Measurements from ENCODE around the gene TMEM255B.

Gene TMEM255B

GRCh38 chr13:113758651-113759524 lies at the start of gene TMEM255B:
TMEM255B (plus strand) TSS chr13:113759226; CDS start chr13:113759270, 44 bp downstream.
- DNase-seq, result peak; percentile 89

GRCh38 chr13:113722921-113723320 lies 36.1 kb upstream of the TMEM255B start:
- no peak for DNase-seq

GRCh38 chr13:113723410-113724015 lies 35.5 kb upstream of the TMEM255B start:
- no peak for DNase-seq

DNA sequence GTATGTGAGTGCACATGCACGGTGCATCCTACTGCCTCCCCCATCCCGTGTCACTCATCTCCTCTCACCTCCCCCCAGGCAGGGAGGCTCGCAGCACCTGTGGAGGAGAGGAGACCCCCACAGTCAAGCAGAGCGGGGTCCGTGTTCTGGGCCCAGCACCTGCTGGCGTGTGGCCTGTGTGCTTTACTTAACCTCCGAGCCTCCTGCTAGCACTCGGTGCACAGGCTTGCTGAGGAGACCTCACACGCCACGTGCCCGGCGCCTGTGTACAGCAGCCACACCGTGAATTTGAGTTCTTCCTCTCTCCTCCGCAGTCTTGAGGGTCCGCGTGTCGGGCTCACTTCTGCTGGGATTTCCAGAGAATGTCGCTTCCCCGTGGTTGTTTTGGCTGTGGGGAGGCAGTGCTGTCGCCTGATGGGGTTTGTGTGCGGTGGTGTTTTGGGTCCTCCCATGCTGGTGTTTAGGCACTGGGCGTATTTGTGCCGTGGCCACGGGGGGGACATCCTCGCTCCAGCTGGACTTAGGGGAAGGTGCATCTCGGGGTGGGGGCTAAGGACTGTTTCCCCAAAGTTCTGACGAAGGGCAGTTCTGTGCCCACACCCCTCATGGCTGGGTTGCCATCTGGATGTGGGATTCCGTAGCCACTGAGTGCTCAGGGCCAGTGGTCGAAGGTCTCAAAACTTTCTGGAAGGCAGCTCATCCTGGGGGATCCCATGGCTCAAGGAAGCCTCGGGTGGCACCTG lies 34.8 kb upstream of the TMEM255B start:
- DNase-seq, result no peak

DNA sequence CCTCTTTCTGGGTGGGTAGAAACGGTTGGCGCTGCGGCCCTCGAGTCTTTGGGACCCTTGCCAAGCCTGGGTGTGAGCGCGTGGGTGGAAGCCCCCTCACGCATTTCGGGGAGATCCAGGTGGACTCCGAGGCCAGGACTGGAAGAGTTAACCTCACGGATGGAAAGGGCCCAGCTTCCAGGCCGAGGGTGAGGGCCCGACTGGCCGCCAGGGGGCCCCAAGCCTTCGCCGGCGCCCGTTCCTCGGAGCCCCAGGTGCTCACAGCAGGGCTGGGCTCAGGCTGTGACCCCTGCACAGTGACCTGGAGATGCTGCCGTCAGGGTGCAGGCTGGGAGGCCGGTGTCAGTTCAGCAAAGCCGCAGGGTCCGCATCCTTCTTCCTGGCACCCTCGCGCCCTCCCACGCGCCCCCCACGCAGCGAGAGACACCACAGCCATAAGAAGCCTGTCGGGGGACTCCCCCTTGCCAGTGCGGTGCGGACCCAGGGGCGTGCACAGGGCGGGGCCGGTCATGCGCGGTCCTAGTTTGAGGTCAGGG lies 34.2 kb upstream of the TMEM255B start:
- DNase-seq, result peak; percentile 95

DNA sequence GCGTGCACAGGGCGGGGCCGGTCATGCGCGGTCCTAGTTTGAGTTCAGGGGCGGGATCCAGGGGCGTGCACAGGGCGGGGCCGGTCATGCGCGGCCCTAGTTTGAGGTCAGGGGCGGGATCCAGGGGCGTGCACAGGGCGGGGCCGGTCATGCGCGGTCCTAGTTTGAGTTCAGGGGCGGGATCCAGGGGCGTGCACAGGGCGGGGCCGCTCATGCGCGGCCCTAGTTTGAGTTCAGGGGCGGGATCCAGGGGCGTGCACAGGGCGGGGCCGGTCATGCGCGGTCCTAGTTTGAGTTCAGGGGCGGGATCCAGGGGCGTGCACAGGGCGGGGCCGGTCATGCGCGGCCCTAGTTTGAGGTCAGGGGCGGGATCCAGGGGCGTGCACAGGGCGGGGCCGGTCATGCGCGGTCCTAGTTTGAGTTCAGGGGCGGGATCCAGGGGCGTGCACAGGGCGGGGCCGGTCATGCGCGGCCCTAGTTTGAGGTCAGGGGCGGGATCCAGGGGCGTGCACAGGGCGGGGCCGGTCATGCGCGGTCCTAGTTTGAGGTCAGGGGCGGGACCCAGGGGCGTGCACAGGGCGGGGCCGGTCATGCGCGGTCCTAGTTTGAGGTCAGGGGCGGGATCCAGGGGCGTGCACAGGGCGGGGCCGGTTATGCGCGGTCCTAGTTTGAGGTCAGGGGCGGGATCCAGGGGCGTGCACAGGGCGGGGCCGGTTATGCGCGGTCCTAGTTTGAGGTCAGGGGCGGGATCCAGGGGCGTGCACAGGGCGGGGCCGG lies 33.5 kb upstream of the TMEM255B start:
- peak; percentile 86 for DNase-seq

GRCh38 chr13:113726106-113726821 lies 32.8 kb upstream of the TMEM255B start:
- DNase-seq, result peak; percentile 79

- DNase-seq, result no peak
Observed at GRCh38 chr13:113726961-113727411, 32.0 kb upstream of the TMEM255B start.

DNA sequence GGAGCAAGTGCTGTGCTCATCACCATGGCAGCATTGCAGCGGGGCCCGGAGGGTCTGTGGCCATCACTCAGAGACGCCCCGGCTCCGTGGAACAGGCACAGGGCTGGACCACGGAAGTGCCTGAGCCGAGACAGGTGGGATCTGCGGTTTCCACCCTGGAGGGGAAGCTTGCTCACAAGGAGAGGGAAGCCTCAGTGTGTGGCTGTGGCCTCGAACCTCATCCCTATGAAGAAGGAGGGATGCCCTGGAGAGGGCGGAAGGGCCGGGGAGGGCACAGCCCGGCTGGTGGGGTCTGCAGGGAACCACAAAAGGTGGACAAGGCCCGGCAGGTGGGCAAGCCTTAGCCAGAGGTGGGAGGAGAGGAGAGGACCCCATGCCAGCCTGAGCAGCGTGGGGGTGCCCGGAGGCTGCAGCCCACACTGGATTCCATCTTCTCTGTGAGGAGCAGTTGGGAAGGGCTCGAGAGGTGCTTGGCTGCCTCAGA lies 30.4 kb upstream of the TMEM255B start:
- DNase-seq, result no peak

DNA sequence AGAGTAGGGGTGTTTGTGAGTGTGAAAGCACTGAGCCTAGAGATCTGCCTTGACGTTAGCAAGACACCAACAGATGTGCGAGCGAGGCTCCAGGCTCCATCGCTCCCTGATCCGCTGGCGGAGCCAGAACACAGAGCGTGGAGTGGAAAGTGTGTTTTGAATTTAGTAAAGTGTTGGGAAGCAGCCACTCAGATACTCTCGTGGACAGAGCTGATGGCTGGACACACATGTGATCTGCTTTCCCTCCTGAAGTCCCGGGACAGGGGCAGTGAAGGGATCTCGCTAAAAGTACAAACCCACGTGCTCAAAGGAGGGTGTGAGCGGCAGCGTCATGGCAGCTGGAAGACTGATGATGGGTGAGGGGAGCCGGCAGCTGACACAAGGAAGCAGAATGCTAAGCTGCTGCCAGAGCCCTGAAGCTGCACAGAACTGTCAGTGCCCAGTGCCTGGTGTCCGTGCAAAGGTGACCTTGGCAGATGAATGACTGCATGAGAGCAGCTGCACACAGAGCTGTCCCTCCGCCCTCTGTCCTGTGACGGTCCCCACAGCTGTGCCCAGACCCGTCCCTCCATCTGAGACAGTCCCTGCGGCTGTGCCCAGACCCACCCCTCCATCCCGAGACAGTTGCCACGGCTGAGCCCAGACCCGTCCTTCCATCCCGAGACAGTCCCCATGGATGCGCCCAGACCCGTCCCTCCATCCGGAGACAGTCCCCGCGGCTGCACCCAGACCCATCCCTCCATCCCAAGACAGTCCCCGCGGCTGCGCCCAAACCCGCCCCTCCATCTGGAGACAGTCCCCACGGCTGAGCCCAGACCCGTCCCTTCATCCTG lies 29.6 kb upstream of the TMEM255B start:
- no peak for DNase-seq

GRCh38 chr13:113730258-113730691 lies 28.8 kb upstream of the TMEM255B start:
- no peak for DNase-seq

DNA sequence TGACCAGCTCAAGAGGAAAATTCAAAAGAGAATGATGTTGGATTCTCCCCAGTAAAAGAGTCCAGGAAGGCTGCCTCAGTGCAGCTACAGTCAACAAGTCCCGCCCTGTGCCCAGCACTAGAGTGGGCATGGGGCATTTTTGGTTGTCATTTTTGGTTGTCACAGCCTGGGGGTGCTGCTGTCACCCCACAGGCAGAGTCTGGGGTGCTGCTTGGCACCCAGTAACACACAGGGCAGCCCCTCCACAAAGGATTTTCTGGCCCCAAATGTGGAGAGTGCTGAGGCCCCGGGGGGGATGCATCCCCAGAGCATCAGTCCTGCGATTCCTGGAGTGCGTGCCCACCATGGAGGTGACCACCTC lies 28.2 kb upstream of the TMEM255B start:
- DNase-seq, result no peak

DNA sequence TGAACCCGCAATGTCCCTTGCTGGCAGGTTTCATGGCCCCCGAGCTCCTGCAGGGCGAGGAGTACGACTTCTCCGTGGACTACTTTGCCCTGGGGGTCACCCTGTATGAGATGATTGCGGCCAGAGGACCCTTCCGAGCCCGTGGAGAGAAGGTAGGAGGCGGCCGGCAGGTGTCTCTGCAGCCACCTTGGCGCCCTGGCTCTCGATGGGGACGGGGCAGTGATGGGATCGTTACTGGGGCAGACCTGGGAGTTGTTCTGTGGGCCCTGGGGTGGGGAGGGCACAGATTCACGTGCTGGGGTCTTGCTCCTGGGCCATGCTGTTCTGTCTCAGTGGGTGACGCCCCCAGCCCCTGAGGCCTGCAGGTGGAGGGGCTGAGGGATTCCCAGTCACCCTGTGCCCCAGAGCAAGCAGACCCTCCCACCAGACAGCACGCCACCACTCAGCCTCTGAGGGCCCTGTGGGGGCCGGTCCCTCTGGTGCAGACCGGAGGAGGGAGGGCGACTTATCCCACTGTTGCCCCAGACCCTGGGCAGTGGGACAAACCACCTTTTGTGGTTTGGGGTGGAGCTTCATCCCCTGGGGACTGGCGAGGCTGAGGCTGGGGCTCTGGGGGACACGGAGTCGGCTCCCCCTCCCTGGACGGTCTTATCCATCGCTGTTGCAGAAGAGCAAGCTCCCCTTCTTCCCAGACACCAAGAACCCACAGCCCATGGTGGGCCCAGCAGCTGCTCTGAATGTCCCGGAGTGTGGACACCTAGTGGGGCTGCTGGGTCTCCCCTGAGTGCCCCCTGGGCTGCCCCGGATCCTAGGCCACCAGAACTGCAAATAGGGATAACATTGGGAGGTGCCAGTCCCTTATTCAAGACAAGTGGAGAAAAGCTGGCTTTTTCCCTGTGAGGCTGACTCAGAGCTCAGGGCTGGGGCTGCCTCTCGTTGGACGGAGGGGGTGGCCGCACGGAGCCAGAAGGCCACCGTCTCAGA lies 27.5 kb upstream of the TMEM255B start:
- no peak for DNase-seq

DNA sequence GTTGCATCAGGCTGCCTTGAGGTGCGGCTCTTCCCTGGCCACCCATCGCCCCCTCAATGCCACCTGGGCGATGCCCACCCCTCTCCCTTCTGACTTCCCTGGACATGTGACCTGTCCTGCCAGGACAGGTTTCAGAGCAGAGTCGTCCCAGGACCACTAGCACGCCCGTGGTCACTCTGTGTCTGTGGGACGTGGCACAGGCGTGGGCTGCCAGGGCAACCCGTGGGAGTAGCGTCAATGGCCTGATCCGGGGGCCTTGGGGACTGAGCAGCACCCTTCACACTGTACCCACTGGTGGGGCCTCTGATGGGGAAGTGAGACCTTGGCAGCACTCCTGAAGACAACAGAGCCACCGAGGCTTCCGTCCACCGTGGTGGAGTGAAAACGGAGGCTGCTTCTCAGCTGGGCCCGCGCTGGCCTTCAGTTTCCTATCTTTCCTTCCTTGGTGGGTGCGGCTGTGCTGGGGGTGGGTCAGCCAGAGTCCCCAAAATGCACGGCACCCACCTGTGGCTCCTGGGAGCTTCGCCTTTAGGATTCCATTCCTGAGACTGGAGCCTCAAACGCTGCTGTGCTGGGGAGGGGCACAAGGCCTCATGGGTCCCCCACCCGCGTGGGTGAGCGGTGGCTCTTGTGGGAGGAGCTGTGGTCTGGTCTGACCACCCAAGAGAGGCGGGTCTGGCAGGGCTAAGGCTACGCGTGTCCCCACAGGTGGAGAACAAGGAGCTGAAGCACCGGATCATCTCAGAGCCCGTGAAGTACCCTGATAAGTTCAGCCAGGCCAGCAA lies 26.7 kb upstream of the TMEM255B start:
- DNase-seq, result no peak

GRCh38 chr13:113732961-113733950 lies 25.8 kb upstream of the TMEM255B start:
- no peak for DNase-seq

DNA sequence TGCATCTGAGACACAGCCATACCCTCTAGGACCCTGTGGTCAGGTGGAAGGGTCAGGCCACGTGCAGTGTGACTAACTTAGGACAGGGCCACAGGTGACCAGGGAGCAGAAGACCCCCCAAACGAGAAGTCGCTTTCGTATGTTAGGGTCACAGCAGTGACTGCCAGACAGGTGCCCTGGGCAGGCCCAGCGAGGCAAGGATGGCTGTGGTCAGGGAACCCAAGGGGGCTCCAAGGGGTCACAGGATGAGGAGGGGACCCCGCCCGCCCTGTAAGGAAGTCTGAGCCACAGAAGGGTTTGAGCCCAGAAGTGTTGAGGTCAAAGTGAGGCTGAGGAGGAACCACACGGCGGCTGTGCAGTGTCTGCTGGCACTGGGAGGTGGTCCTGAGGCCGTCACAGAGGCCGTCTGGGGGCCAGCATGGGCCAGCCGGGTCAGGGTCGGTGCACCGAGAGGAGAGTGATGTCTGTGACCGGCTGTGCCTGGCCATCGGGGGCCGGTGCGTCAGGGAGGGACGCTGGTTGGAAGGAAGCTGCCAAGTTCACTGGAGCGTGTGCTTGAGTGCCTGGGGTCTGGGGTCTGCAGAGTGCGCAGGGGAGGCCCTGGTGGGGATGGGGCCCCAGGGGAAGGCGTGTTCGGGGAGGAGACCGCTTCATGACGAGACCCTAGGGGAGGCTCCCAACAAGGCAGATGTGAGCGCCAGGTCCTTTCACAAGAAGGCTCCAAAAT lies 24.8 kb upstream of the TMEM255B start:
- DNase-seq, result no peak

DNA sequence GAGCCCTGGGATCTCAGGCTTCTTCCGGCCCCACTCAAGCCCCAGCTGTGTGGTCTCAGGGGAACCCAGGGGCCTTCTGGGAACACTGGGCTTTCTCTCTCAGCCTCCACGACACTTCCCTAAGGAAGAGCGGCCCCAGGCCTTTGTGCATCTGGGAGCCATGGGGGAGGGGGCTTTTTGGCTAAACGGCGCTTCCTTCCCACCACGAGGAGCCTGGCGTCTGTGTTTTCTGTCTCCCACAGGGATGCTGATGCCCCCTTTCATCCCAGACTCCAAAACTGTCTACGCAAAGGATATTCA lies 24.2 kb upstream of the TMEM255B start:
- DNase-seq, result no peak

All from activated effector memory CD4-positive, alpha-beta T cell treated with anti-CD3 and anti-CD28 coated beads, Interleukin-2, amount 50 U/mL, for 16 hours (primary cell).